Fibroblast of skin of abdomen (primary cell): ENCODE measurements around the gene BIN2. TPM values are rescaled to one million over a fixed set of nuclear protein-coding genes. Genes with fewer than 3 reads are reported as not detected.

Experiments used
- DNase-seq: peaks from one replicate; pipeline ENCODE4 v3.0.0-alpha.2; 2013
- polyA plus RNA-seq, 2 experiments: library from polyadenylated mRNA; unstranded; fragments of 120-200 nt; gene quantifications; one replicate each; pipeline ENCODE4 v1.2.1, GENCODE V29; 2013; ENCODE audit not compliant: insufficient read length in 2 of 2

The BIN2 gene
- not detected for polyA plus RNA-seq (2013, experiment 1 of 2; ENCODE audit: insufficient read length)
- polyA plus RNA-seq (2013, experiment 2 of 2; ENCODE audit: insufficient read length) = 0.16 TPM

GRCh38 chr12:51323966-51324895, at the start of gene BIN2:
Gene BIN2, minus strand, starts transcription at chr12:51324174. Its CDS starts 72 bp downstream, at chr12:51324102.
- DNase-seq = no peak

- no peak for DNase-seq
Measured at GRCh38 chr12:51373187-51373586, 49.2 kb upstream of the BIN2 start.

GRCh38 chr12:51372021-51372420, 48.0 kb upstream of the BIN2 start:
- no peak for DNase-seq

- peak; percentile 97 for DNase-seq
Measured at GRCh38 chr12:51371295-51371953, 47.5 kb upstream of the BIN2 start.

GRCh38 chr12:51370667-51371066, 46.7 kb upstream of the BIN2 start:
- DNase-seq = no peak

- DNase-seq = no peak
Measured at GRCh38 chr12:51369581-51369980, 45.6 kb upstream of the BIN2 start.

GRCh38 chr12:51368640-51369517, 44.9 kb upstream of the BIN2 start:
- DNase-seq = peak; percentile 26

- no peak for DNase-seq
Measured at GRCh38 chr12:51365276-51365675, 41.3 kb upstream of the BIN2 start.

- no peak for DNase-seq
Measured at GRCh38 chr12:51364001-51364400, 40.0 kb upstream of the BIN2 start.

- DNase-seq = no peak
Measured at GRCh38 chr12:51362747-51363342, 38.9 kb upstream of the BIN2 start.

- DNase-seq = no peak
Measured at GRCh38 chr12:51362307-51362706, 38.3 kb upstream of the BIN2 start.

GRCh38 chr12:51361161-51362016, 37.4 kb upstream of the BIN2 start:
- no peak for DNase-seq

- DNase-seq = no peak
Measured at GRCh38 chr12:51360315-51360714, 36.3 kb upstream of the BIN2 start.

GRCh38 chr12:51359851-51360250, 35.9 kb upstream of the BIN2 start:
- no peak for DNase-seq

- DNase-seq = no peak
Measured at GRCh38 chr12:51358496-51358895, 34.5 kb upstream of the BIN2 start.

- DNase-seq = no peak
Measured at GRCh38 chr12:51357374-51358047, 33.5 kb upstream of the BIN2 start.

- peak; percentile 60 for DNase-seq
Measured at GRCh38 chr12:51351913-51352532, 28.0 kb upstream of the BIN2 start.

- DNase-seq = peak; percentile 33
Measured at GRCh38 chr12:51349026-51349425, 25.1 kb upstream of the BIN2 start.

GRCh38 chr12:51348116-51348515, 24.1 kb upstream of the BIN2 start:
- DNase-seq = no peak

GRCh38 chr12:51346581-51346980, 22.6 kb upstream of the BIN2 start, which contains the start of gene CELA1:
Gene CELA1, minus strand, starts transcription at chr12:51346679. Its CDS starts 41 bp downstream, at chr12:51346638.
- no peak for DNase-seq
